ENCODE data around the gene TMC3. TPM values are rescaled to one million over a fixed set of nuclear protein-coding genes. Genes with fewer than 3 reads are reported as not detected.

Gene TMC3
- total RNA-seq, 1 donor from 2014 or later, result not detected

DNA sequence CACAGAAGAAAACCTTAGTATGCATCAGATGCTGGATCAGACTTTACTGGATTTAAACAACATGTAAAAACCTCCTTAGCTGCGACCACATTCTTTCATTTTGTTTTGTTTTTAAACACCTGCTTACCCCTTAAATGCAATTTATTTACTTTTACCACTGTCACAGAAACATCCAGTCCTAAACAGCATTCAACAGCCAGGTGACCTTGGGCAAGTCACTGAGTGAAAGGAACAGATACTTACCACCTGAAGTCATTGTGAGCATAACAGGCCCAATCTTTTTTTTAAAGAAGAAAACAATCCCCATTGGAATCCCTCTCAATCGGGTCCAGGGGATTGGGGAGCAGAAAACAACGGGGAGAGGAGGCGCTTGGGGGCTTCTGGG lies 50.5 kb downstream of the TMC3 start:
- DNase-seq (ENCODE audit: low read depth in 2 of 2), result no peak

DNA sequence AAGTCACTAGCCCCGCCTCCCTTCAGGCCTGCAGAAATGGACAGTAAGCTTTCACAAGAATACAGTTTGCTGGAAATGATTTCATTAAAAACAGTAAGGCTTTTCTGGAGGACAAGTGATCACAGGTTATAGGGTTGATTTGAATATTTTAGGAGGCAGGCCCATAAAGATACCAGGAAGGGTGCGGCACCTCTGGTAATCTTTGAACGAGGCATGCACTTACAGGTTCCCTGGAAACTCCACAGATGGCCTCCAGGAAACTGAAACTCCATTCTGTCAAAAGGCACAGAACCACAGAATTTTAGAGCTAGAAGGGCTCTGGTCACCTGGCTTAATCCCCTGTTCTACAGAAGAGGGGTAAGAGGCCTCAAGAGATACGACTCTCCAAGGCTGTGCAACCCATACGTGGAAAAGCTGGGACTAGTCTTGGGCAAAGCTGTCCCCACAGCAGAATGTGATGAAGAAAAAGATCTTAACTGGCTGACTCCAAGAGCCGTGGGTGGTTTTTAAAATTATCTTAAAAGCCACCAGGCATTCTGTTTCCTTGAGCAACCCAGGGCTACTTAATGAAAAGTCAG lies 51.2 kb downstream of the TMC3 start:
- no peak for DNase-seq (ENCODE audit: low read depth in 2 of 2)

DNA sequence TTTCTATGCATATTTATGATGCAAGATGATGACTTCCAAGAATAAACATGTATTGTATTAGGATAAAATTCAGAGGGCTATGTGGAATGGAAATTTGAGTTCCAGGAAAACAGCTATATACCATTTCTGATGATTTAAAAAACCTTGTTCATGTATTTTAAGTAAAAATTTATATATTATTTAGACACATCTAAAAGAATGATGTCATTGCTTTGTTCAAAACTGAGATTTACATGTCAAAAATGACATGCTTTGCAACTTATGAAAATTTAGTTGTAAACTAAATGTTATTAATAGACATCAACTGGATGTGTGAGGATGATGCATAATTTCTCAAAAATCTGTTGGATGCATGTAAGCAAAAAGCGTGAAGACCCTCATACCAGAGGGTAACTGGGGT lies 52.3 kb downstream of the TMC3 start:
- no peak for DNase-seq (ENCODE audit: low read depth in 2 of 2)

DNA sequence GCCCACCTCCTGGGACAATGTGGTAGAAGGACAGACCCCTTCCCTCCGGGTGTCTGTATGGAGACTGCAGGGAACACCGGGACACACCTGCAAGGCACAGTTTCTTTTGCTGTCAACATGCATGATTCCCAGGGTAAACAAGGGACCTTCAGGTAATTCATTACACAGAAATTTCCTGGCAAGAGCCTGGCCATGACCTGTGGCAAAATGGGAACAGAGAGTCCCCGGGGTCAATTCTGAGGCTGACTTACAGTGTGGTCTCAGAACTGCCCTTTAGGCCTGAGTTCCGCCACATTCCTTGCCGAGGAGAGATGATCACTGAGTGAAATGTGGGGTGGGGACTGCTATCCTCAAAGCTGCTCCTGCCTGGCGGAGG lies 56.4 kb downstream of the TMC3 start:
- DNase-seq (ENCODE audit: low read depth in 2 of 2), result no peak

DNA sequence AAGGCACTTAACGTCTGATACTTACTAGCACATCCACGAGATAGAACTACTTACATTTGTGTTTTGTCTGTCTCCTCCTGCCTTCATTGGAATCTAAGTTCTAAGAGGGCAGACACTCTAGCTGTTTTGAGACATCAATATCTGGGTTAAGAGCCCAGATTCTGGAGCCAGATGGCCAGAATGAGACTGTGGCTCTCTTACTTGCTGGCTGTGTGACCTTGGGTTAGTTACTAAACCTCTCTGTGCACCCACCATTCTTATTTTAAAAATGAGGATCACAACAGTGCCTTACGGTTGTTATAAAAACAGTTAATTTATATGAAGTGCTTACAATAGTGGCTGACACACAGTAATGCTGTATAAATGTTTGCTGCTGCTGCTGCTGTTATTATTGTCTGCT lies 57.7 kb downstream of the TMC3 start:
- DNase-seq (ENCODE audit: low read depth in 2 of 2), result no peak

DNA sequence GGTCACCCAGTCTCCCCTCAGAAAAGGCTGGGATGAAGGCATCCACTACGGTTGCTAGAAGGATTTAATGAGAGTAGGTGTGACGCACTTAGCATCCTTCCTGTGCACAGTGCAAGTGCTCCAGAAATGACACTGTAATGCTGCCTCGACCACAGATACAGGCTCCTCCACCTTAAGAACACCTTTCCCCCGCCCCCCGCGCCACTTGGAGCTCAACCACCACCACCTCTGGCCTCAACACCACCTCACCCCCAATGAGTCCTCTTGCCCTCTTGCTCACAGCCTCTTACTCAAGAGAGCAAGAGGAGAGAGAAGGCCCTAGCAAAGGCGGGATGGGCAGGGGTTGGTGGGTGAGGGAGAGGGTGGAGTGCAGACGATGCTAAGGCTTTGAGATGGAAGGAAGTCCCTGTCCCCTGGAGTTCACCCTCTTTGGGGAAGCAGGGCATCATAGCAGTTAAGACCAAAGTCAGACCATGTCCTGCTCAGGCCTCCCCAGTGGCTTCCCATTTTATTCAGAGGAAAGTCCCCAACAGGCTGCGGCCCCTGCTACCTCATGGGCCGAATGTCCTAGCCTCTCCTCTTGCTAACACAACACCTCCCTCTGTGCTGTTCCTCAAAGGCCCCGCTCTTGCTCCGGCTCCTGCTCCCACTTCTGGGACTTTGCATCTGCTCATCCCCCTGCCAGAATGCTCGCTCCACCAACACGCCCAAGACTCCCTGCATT lies 58.4 kb downstream of the TMC3 start:
- DNase-seq (ENCODE audit: low read depth in 2 of 2), result no peak

DNA sequence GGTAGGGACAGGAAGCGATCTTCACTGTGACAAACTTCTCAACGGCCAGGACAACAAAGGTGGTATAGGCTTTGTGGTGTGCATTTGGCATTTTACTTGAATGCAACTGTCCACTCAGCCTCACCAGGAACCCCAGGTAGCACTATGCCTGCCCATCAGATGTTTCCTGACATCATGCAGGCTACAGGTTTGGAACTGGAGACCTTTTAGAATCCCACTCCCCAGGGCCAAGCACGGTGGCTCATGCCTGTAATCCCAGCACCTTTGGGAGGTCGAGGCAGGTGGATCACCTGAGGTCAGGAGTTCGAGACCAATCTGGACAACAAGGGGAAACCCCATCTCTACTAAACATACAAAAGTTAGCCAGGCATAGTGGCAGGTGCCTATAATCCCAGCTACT lies 59.6 kb downstream of the TMC3 start:
- DNase-seq (ENCODE audit: low read depth in 2 of 2), result no peak

DNA sequence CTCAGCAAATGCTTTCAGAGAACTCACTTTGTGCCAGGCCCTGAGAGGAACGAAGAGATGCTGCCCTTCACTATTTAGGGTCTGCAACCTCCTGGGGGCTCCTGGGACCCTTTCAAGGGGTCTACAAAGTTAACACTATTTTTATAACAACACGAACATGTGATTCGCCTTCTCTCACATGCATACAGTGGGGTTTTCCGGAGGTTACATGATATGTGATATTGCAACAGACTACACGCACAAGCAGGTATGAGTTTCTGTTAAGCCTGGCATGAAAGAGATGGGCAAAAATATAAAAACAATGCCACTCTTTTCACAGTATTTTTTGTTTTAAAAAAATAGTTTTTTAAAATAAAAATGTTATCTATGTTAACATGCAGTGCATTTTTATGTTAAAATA lies 60.3 kb downstream of the TMC3 start:
- no peak for DNase-seq (ENCODE audit: low read depth in 2 of 2)

DNA sequence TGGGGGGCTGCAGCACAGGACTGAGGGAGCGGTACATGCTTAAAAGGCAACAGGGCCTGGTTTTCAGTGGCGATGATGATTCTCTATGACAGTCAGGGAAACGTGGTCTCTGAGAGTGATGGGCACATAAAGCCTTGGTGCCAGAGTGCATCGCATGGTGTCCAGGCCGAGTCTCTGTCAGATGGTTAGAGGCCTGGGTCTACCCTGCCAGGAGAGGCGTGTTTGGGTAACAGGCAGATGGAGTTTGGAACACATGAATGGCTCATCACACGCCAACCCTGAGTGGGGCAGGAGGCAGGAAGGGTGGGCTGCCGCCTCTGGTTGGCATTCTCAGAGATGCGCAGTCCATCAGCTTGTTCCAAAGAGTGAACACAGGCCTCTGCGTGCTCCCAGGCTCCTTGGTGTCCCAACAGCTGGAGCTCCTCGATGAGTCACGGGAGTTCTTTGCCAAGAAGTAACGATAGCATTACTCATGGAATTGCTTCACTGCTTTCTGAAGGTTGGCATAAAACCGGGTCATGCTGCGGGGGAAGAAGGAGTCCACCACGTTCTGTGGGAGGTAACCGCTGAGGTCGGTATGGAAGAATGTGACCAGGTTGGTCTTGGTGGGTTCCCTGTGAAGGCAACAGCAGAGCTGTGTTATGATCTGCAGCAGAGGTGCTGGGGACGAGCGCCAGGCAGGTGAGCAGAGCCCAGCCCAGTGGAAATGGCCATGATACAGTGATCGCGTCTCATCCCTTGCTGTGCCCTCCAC lies 61.0 kb downstream of the TMC3 start:
- DNase-seq (ENCODE audit: low read depth in 2 of 2), result peak in 1 of 2 donors; percentile 94

DNA sequence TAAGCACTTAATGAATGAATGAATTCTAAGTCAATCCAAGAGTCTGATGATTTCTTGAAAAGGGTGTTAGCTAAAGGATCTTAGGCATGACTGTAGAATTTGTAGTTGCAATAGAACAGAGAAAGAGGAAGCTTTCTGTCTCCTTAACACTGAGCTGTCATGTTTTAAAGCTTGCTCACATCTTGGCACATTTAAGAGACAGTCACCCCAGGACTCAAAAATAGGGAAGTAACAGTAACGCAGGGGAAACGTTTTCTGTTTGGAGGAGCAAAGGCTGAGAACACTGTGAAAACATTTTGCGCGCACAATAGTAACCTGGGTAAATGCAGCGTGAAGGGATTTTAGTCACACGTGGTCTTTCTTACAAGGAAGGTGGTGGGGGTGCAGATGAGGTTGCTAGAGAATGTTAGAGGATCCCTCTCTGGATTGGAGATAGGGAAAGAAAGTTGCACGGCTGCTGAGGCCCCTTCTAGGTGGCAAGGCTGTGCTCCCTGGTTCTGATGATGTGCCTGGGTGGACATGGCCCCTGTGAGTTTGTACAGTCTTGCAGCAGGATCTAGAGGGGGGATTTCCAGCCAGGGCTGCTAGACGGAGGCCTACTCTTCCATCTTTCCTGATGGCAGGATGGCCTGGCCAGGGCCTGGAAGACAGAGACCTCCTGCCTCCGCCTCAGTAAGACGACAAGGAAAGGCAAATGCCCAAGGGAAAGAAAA lies 62.1 kb downstream of the TMC3 start:
- no peak for DNase-seq (ENCODE audit: low read depth in 2 of 2)

DNA sequence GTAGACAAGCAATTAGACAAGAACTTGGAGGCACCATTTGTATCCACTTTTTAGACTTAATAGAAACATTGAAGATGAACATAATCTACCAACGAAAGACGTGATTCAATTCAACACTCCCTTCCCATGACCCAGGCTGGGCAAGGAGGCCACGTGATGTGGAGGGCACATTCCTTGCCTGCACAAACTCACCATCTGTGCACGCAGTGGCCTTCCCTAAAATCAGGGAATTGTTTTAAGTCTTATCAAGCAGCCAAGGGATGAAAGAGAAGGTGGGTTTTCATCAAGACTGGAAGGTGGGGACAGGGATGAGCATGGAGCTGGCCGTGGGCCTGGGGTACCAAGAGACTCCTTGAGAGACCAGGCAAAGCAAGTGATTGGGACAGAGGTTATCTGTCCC lies 63.5 kb downstream of the TMC3 start:
- no peak for DNase-seq (ENCODE audit: low read depth in 2 of 2)

DNA sequence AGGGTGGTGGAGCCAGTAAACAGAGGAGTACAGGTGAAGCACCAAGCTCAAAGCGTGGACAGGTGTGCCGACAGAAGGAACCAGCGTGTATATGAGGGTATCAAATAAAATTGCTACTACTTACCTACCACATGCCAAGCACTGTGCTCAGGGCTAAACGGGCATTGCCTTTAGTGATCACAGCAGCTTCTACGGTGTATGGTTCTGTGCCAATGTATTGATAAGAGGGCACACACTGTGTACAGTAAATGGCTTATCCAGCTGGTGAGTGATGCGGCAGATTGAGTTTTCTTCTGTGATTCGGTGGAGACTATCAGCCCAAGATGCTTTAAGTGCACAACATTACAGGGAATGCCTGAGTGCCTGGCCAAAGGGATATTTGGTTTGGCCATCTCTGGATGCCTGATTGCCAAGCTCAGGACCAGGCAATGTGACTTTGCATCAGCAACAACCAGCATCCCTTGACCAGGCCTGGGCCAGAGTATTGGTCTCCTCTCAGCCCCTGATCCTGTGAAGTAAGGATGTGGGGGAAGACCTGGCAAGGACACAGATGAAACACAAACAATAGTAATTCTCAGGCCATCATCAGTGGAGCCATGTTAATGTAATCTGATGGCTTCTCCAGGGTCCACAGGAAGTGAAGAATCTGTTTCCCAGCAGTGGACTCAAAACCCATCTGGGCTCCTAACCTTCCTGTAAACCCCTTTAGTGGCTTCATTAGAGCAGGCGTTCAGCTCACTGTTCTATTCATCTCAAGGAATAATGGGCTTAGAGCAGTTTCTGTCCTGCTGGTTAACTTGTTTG lies 64.2 kb downstream of the TMC3 start:
- no peak for DNase-seq (ENCODE audit: low read depth in 2 of 2)

DNA sequence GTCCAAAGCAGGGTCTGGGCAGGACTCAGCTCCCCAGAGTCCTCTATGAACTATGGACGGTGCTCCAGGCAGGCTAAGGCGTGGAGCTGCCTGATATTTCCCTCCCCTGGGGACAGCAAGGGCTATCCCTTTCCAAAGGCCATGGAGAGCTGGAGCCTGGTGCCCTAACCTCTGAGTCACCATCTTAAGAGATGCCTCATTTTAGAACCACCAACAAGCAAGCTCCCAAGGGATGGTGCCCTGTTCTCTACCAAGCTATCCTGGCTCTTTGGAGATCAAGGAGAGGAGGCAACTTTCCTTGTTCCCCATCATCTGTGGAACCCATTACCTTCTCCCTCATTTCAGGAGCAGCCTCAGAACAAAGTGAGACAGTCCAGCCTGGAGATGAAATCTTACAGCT lies 65.8 kb downstream of the TMC3 start:
- no peak for DNase-seq (ENCODE audit: low read depth in 2 of 2)

DNA sequence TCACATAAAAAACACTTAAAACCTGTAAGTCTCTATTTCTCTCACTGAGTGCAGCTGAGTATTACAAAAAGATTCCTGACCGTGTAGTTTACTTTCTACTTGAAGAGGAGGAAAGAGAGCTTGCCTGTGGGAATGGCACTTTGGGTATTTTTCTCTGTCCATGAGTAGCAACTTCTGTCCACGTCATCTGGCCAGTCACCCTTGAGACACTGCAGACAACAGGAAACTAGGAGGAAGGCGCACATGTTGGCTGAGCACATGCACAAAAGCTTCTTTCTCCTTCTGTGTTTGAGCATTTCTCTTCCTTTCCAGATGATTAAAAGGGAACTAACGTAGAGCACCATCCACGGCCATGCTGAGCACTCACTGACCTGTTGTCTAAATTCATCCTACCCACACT lies 69.8 kb downstream of the TMC3 start:
- peak in 1 of 2 donors; percentile 80 for DNase-seq (ENCODE audit: low read depth in 2 of 2)

DNA sequence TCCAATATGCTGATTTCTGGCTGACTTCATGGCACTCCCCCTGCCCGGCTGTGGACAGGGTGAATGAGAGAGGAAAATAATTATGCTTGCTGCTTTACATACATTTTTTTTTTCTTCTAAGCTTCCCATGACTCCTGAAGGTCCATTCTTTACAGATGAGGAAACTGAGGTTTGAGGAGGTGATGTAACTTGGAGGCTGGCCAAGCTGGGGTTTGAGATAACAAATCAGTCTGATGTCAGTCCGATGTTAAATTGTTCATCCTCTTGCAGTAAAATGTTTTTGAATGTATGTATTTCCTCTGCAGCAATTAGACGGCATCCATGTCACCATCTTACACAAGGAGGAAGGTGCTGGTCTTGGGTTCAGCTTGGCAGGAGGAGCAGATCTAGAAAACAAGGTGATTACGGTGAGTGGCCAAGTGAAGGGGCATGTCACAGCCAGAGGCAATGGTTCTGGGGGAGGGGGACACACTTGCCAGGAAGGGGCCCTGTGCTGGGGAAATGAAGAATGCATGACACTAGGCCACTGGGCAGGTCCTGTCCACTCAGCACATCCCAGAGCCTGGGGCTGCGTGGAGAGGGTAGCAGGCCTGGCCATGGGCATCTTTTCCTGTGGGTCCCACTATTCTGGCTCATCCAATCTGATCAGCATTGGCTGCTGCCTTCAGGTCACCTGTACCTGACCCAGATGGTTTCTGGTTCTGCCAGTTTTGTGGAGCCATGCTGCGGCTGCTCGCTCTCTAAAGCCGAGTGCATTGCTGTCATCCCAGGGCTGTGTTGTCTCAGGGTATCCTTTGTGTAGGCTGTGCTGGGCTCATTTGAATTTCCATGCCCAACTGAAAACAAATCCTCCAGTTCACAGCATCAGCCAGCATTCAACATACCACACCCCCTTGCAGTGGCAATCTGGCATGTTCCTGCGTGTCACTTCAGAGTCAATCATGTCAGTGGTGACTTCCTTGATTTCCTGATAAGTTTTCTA lies 70.5 kb downstream of the TMC3 start:
- peak in 1 of 2 donors; percentile 29 for DNase-seq (ENCODE audit: low read depth in 2 of 2)

DNA sequence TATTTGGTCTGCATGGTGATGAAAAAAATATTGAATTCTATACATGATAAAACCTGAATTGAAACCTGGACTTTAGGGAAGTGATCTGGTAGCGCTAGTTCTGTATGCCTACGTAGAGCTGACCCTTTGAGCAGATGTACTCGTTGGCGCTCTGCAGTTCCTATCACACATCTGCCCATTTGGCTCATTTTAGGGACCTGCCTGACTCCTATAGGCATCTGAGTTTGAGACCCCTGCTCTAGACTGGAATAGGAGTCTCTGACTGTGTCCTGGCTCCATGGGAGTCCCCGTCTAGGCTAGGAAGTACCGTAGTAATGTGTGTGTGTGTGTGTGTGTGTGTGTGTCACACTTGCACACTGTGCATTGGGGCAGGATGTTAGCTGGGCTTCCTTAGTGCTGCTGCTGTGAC lies 71.3 kb downstream of the TMC3 start:
- peak in 1 of 2 donors; percentile 15 for DNase-seq (ENCODE audit: low read depth in 2 of 2)

DNA sequence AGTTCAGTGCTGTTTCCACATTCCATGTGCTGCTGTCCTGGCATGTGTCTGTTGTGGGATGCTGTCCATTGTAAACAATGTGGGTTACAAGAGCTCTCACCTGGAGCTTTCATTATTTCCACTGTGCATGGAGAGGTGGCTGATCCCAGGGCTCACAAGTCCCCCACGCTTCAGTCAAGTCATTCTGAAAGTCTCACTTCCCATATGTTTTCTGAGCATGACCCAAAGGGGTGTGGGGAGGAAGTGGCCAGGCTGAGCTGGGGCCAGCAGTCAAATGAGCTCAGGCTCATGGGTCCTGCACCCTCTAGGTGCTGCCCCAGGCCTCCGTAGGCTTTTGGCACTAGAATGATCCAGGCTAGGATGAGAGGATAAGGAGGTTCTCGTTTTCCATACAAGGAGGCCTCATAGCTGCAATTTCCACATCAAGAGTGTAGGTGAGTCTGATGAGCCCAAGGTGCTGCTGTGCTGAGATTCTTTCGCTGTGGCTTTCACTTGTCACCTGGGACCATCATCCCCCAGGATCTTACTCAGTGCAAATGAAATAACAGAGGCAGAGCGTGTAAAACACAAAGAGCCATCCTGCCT lies 72.1 kb downstream of the TMC3 start:
- DNase-seq (ENCODE audit: low read depth in 2 of 2), result no peak

DNA sequence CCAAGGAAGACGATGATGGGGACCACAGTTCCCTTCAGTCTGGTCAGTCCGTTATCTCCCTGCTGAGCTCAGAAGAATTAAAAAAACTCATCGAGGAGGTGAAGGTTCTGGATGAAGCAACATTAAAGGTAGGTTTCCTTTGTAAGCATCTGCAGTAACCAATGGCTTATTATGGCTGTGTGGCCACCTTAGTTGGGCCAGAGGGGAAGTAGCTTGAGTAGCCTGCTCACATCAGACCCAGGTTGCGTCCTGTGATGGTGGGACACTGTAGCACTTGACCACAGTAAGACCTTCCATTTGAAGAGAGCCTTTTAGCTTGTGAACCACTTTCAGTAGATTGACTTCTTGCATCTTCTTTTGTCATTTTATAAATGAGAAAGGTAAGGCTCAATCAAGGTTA lies 72.6 kb downstream of the TMC3 start:
- DNase-seq (ENCODE audit: low read depth in 2 of 2), result no peak

DNA sequence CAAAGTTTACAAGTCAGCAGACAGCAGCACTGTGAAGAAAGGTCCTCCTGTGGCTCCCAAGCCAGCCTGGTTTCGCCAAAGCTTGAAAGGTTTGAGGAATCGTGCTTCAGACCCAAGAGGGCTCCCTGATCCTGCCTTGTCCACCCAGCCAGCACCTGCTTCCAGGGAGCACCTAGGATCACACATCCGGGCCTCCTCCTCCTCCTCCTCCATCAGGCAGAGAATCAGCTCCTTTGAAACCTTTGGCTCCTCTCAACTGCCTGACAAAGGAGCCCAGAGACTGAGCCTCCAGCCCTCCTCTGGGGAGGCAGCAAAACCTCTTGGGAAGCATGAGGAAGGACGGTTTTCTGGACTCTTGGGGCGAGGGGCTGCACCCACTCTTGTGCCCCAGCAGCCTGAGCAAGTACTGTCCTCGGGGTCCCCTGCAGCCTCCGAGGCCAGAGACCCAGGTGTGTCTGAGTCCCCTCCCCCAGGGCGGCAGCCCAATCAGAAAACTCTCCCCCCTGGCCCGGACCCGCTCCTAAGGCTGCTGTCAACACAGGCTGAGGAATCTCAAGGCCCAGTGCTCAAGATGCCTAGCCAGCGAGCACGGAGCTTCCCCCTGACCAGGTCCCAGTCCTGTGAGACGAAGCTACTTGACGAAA lies 74.3 kb downstream of the TMC3 start:
- no peak for DNase-seq (ENCODE audit: low read depth in 2 of 2)

Measured in lung microvascular endothelial cell (primary cell).